ENCODE data around the gene COX6B1.

COX6B1 gene

DNA sequence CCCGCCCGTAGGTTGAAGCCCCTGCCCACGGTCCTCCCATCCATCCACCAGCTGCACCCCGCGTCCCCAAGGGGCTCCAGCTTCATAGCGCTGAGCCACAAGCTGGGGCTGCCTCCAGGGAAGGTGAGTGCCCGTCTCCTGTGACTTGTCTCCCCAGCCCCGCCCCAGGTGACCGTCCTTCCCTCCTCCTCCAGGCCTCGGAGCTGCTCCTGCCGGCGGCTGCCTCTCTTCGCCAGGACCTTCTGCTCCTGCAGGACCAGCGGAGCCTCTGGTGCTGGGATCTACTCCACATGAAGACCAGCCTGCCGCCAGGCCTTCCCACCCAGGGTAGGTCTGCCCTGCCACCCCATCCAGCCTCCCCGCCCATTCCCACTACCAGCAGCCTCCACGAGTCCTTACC, 28.1 kb upstream of the COX6B1 start:
- CTCF ChIA-PET: interaction anchor here (1.2 kb wide), 1 partner anchor 12 kb away, joined by 3 read pairs; no protein-coding TSS in a partner anchor
- POLR2A ChIA-PET: no interaction called here
- DNase-seq (ENCODE audit: extremely low spot score): no peak
- TF ChIP-seq, protein P1, sequence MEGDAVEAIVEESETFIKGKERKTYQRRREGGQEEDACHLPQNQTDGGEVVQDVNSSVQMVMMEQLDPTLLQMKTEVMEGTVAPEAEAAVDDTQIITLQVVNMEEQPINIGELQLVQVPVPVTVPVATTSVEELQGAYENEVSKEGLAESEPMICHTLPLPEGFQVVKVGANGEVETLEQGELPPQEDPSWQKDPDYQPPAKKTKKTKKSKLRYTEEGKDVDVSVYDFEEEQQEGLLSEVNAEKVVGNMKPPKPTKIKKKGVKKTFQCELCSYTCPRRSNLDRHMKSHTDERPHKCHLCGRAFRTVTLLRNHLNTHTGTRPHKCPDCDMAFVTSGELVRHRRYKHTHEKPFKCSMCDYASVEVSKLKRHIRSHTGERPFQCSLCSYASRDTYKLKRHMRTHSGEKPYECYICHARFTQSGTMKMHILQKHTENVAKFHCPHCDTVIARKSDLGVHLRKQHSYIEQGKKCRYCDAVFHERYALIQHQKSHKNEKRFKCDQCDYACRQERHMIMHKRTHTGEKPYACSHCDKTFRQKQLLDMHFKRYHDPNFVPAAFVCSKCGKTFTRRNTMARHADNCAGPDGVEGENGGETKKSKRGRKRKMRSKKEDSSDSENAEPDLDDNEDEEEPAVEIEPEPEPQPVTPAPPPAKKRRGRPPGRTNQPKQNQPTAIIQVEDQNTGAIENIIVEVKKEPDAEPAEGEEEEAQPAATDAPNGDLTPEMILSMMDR (IDR thresholded peaks at IDR 0.05; ENCODE audit: control extremely low read depth, extremely low read depth, low read depth, missing control alignments): no peak

DNA sequence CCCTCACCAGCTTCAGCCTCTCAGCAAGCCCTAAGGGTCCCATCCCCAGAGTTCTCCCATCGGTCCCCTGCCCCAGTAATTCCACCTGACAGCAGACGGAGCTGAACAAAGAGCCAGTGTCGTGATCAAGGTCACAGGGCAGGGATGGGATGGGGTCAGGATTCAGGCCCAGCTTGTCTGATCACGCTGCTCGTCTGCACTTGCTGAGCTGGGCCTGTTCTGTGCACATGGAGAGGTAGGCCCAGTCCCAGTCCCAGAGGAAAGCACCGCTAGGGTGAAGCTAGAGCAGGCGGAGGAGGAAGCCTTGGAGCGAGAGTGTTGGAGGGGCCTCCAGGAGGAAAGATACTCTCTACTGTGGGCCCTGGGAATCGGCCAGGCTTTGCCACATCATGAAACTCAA, 26.4 kb upstream of the COX6B1 start:
- TF ChIP-seq, protein P1 (IDR thresholded peaks at IDR 0.05; ENCODE audit: control extremely low read depth, extremely low read depth, low read depth, missing control alignments): no peak
- DNase-seq (ENCODE audit: extremely low spot score): no peak
- ChIA-PET POLR2A (no interaction called here), CTCF (interaction anchor here (0.9 to 3.1 kb wide), 3 partner anchors 9 to 73 kb away, joined by 3 to 9 read pairs (median 6); partner anchors contain the start of gene HAUS5)

DNA sequence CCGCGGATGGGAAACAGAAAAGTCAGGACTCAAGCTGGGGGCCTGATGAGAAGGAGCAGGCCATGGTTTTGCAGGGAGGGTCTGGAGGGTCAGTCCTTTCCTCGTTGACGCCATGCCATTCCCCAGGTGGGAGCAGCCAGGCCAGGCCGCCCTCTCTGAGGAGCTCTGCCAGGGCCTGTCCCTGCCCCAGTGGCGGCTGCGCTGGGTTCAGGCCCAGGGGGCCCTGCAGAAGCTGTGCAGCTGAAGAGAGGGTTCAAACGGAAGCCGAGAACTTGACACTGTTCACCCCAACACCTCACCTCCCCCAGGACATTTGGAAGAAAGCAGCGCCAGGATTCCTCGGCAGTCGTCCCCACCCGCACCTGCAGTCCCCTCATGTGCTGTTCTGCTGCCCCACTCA, 25.4 kb upstream of the COX6B1 start:
- TF ChIP-seq, protein P1 (IDR thresholded peaks at IDR 0.05; ENCODE audit: control extremely low read depth, extremely low read depth, low read depth, missing control alignments): no peak
- POLR2A ChIA-PET: no interaction called here
- CTCF ChIA-PET: interaction anchor here (2.1 to 3.1 kb wide), 2 partner anchors 10 to 74 kb away, joined by 6 to 9 read pairs; partner anchors contain the start of gene HAUS5
- DNase-seq (ENCODE audit: extremely low spot score): no peak

DNA sequence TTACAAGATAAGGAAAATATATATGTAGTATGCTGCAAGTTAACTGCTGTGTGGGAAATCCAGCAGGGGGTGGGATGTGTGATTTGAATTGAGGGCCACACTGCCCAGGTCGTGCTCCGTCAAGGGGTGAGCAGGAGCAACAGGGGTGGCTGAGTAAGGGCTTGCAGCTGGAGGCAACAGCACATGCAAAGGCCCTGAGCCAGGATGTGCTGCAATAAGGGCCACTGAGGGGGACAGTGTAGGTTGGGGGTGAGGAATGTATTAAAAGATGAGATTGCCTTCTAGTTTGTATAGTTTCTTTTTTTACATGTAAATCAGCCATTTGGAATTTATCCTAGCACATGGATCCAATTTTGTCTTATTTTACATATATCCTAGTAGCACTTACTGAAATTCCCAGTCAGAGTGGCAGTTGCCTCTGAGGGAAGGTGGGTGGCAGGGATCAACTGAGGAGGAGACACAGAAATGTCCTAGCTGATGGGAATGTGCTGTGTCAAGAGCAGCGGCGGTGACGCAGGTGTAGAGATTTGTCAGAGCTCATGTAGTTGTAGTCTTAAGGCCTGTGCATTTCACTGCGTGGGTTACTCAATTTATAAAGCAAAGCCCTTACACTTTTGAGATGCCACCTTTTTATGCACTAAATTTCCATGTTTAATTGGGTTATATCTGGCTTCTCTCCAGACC, 24.7 kb upstream of the COX6B1 start:
- DNase-seq (ENCODE audit: extremely low spot score): no peak
- POLR2A ChIA-PET: interaction anchor here (0.7 kb wide), 1 partner anchor 15 kb away, joined by 6 read pairs; no protein-coding TSS in a partner anchor
- TF ChIP-seq, protein P1 (IDR thresholded peaks at IDR 0.05; ENCODE audit: control extremely low read depth, extremely low read depth, low read depth, missing control alignments): no peak
- CTCF ChIA-PET: interaction anchor here (1.1 to 3.1 kb wide), 4 partner anchors 8 to 75 kb away, joined by 3 to 9 read pairs (median 5); partner anchors contain the start of gene HAUS5

DNA sequence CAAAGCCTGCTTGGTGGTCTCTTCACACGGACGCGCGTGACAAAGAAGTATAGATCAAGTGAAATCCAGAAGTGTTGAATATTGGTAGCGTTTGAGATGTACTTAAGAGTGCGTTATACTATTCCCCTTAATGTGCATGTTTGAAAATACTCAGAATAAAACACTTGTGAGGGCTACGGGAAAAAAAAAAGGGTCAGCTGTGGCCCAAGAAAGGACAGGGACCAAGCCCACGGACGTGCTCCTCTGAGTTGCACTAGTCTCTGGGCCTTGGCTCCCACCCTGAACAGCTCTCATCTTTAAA, 19.9 kb upstream of the COX6B1 start:
- ChIA-PET POLR2A (no interaction called here), CTCF (no interaction called here)
- no peak for DNase-seq (ENCODE audit: extremely low spot score)
- TF ChIP-seq, protein P1 (IDR thresholded peaks at IDR 0.05; ENCODE audit: control extremely low read depth, extremely low read depth, low read depth, missing control alignments): no peak

DNA sequence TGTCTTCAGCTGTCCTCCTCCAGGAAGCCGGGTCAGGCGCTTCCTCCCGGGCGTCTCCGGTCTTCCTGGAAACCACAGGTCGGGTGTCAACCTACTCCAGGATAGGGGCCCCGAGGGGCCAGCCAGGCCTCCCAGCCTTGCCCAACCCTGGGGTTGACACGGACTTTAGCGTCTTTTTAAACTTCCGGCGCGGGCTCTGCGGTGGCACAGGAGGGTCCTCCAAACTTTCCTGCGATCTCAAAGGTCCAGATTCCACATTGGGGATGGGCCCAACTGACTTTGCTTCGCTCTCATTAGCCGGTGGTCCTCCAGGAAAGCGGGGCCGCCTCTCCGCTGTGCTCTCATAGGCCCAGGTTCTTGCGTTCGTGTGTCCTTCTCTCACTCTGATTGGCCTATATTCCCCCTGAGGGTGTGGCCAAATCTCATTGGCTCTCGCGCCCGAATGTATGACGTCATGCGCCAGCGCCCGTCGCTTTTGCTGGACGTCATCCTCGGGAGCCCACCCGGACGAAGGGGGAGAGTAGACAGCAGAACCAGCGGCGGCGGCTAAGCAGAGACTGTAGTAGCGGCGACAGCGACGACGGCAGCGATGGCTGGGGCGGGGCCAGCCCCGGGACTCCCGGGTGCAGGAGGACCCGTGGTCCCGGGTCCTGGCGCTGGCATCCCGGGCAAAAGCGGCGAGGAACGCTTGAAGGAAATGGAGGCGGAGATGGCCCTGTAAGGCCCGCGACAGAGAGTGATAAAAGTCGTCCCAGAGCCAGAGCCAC, 19.4 kb upstream of the COX6B1 start, which contains the start of gene RBM42:
Gene RBM42 (plus strand): TSS at position 472 of the 767 bp plus-strand sequence. CDS start 118 bp downstream, at position 590.
- ChIA-PET POLR2A (no interaction called here), CTCF (interaction anchor here (1.0 kb wide), 1 partner anchor 19 kb away, joined by 3 read pairs; no protein-coding TSS in a partner anchor)
- TF ChIP-seq, protein P1 (IDR thresholded peaks at IDR 0.05; ENCODE audit: control extremely low read depth, extremely low read depth, low read depth, missing control alignments): no peak
- peak; percentile 99 for DNase-seq (ENCODE audit: extremely low spot score)
